Superior temporal gyrus (tissue), 1 donor: ENCODE results near the gene FGD3.
"Not testable (repeated sequence)": the region's sequence is repeated elsewhere in the genome, so short reads cannot be mapped to it uniquely, and the experiment has no call there.

ENCODE experiments used
- DNase-seq: peaks from one replicate; pipeline ENCODE4 v3.0.0-alpha.2; 2016; ENCODE audit errors: extremely low spot score

FGD3 gene

GRCh38 chr9:92947268-92948037 lies at the start of gene FGD3:
Gene FGD3, plus strand, starts transcription at chr9:92947523. Its CDS starts 28,734 bp downstream, at chr9:92976257.
- DNase-seq: no peak

- DNase-seq: not testable (repeated sequence)
These were observed 42.2 kb upstream of the FGD3 start for GRCh38 chr9:92905137-92905536.

GRCh38 chr9:92911511-92912475 lies 35.5 kb upstream of the FGD3 start:
- no peak for DNase-seq

- DNase-seq: no peak
These were observed 30.0 kb upstream of the FGD3 start for GRCh38 chr9:92917176-92917800.

GRCh38 chr9:92920437-92920836 lies 26.9 kb upstream of the FGD3 start:
- no peak for DNase-seq

GRCh38 chr9:92931606-92932005 lies 15.7 kb upstream of the FGD3 start:
- no peak for DNase-seq

- DNase-seq: no peak
These were observed 13.0 kb upstream of the FGD3 start for GRCh38 chr9:92934321-92934720.

- DNase-seq: no peak
These were observed 9.3 kb upstream of the FGD3 start for GRCh38 chr9:92938025-92938424.

GRCh38 chr9:92941861-92942260 lies 5.5 kb upstream of the FGD3 start:
- DNase-seq: no peak

- DNase-seq: no peak
These were observed 4.4 kb upstream of the FGD3 start for GRCh38 chr9:92942688-92943616.

- DNase-seq: no peak
These were observed 2.4 kb upstream of the FGD3 start for GRCh38 chr9:92944921-92945320.

- DNase-seq: no peak
These were observed 1.5 kb upstream of the FGD3 start for GRCh38 chr9:92945796-92946195.

- no peak for DNase-seq
These were observed 763 bp downstream of the FGD3 start for GRCh38 chr9:92948038-92948534.

- DNase-seq: no peak
These were observed 1.3 kb downstream of the FGD3 start for GRCh38 chr9:92948632-92949031.

GRCh38 chr9:92949266-92949982 lies 2.1 kb downstream of the FGD3 start:
- DNase-seq: no peak

GRCh38 chr9:92950359-92950955 lies 3.1 kb downstream of the FGD3 start:
- no peak for DNase-seq

GRCh38 chr9:92952906-92953610 lies 5.7 kb downstream of the FGD3 start:
- DNase-seq: no peak

GRCh38 chr9:92954049-92954861 lies 6.9 kb downstream of the FGD3 start:
- DNase-seq: no peak
